BJ (cell line): ENCODE results near the gene ALDH1A2. TPM values are rescaled to one million over a fixed set of nuclear protein-coding genes. Genes with fewer than 3 reads are reported as not detected.
A peak's percentile ranks its signal among the peaks of the same experiment; 100 is the strongest.

ENCODE experiments used
- CTCF ChIA-PET: fragments of 350-600 bp; formaldehyde crosslinking; extraction: SDS; loops from one replicate; lab custom pipeline; 2021; ENCODE audit warnings: antibody characterized with exemption, inconsistent platforms; lab: Yijun Ruan, JAX
- POLR2A ChIA-PET: fragments of 300-600 bp; sonication (Branson Sonifier 250); formaldehyde crosslinking; extraction: SDS; loops from one replicate; lab custom pipeline; 2021; ENCODE audit warnings: antibody characterized with exemption; lab: Charles Lee
- DNase-seq: peaks from one replicate; pipeline ENCODE4 v3.0.0-alpha.2; 2011; ENCODE audit warnings: low read depth
- H3K27me3 ChIP-seq: 2 replicates; pipeline ENCODE4 v1.6.0; 2011; ENCODE audit warnings: low read length; ENCODE audit not compliant: control insufficient read depth, insufficient read depth
- H3K36me3 ChIP-seq: 2 replicates; pipeline ENCODE4 v1.5.1; 2011; ENCODE audit warnings: low read length; ENCODE audit not compliant: control insufficient read depth, insufficient read depth
- H3K4me3 ChIP-seq: 2 replicates; pipeline ENCODE4 v1.5.1; 2011; ENCODE audit warnings: low read depth, mild to moderate bottlenecking, control low read depth, low read length
- CTCF ChIP-seq: IDR thresholded peaks from 2 replicates; pipeline ENCODE4 v1.5.1; 2011; ENCODE audit warnings: low read depth, mild to moderate bottlenecking, control low read depth, inconsistent platforms, low read length, moderate library complexity; ENCODE audit not compliant: insufficient read depth
- polyA plus RNA-seq: library from polyadenylated mRNA; depleted of rRNA; stranded (reverse); fragments of >200 nt; gene quantifications from 2 replicates; pipeline ENCODE4 v1.2.3, GENCODE V29; 2011

ALDH1A2 gene
- polyA plus RNA-seq, 1 experiment = 0.50 TPM

GRCh38 chr15:57969355-57969754 lies 96.2 kb downstream of the ALDH1A2 start:
- Histone ChIP-seq H3K4me3 (no peak overlapping the region), H3K27me3 (peaks cover 3% of the 10 kb centered on the region; the same call in 1 of the 2 replicates), H3K36me3 (no peaks in the 10 kb centered on the region)
- DNase-seq = no peak
- ChIA-PET POLR2A (no interaction called here), CTCF (interaction anchor here (0.7 to 0.9 kb wide), 2 partner anchors 9 to 99 kb away, joined by 3 to 5 read pairs; no protein-coding TSS in a partner anchor)
- peak; percentile 16; the same call in 1 of the 2 replicates for TF ChIP-seq CTCF

GRCh38 chr15:57962887-57963286 lies 102.6 kb downstream of the ALDH1A2 start:
- no peak for TF ChIP-seq CTCF
- no peaks in the 10 kb centered on the region for H3K36me3 ChIP-seq
- CTCF ChIA-PET = interaction anchor here (0.5 to 1.0 kb wide), 5 partner anchors 80 to 381 kb away, joined by 3 read pairs; no protein-coding TSS in a partner anchor
- H3K4me3 ChIP-seq = no peak overlapping the region
- POLR2A ChIA-PET = no interaction called here
- peaks cover 4% of the 10 kb centered on the region for H3K27me3 ChIP-seq
- no peak for DNase-seq

GRCh38 chr15:57961919-57962318 lies 103.6 kb downstream of the ALDH1A2 start:
- no peak for TF ChIP-seq CTCF
- CTCF ChIA-PET = interaction anchor here (1.0 kb wide), 1 partner anchor 81 kb away, joined by 3 read pairs; no protein-coding TSS in a partner anchor

GRCh38 chr15:57957113-57957512 lies 108.4 kb downstream of the ALDH1A2 start:
- ChIA-PET POLR2A (no interaction called here), CTCF (no interaction called here)
- H3K4me3 ChIP-seq = no peak overlapping the region
- H3K36me3 ChIP-seq = no peaks in the 10 kb centered on the region
- peaks cover 3% of the 10 kb centered on the region; the same call in 1 of the 2 replicates for H3K27me3 ChIP-seq
- no peak for DNase-seq
- TF ChIP-seq CTCF = no peak

More at GRCh38 chr15:57961919-57962318, 103.6 kb downstream of the ALDH1A2 start:
- H3K4me3 ChIP-seq = no peak overlapping the region
- no peaks in the 10 kb centered on the region for H3K36me3 ChIP-seq
- POLR2A ChIA-PET = interaction anchor here (0.5 kb wide), 1 partner anchor 170 kb away, joined by 5 read pairs; no protein-coding TSS in a partner anchor
- H3K27me3 ChIP-seq = peaks cover 4% of the 10 kb centered on the region
- DNase-seq = no peak

GRCh38 chr15:57953874-57954273 lies 111.6 kb downstream of the ALDH1A2 start:
- no peak for DNase-seq
- Histone ChIP-seq H3K27me3 (peaks cover 3% of the 10 kb centered on the region; the same call in 1 of the 2 replicates), H3K4me3 (no peak overlapping the region), H3K36me3 (no peaks in the 10 kb centered on the region)
- no peak for TF ChIP-seq CTCF
- ChIA-PET CTCF (interaction anchor here (1.8 kb wide), 1 partner anchor 93 kb away, joined by 6 read pairs; no protein-coding TSS in a partner anchor), POLR2A (no interaction called here)
